Astrocyte of the spinal cord (primary cell): ENCODE measurements around the gene PLAC8.
"Not testable (repeated sequence)": the region's sequence is repeated elsewhere in the genome, so short reads cannot be mapped to it uniquely, and the experiment has no call there.

Experiments
- DNase-seq: peaks from one replicate; pipeline ENCODE4 v3.0.0; 2011; ENCODE audit warnings: low read depth, low spot score
- H3K4me3 ChIP-seq: 2 replicates; pipeline ENCODE4 v1.5.1; 2011; ENCODE audit warnings: low read depth, mild to moderate bottlenecking, low read length, moderate library complexity
- in situ Hi-C: cut with HindIII; loops from 2 replicates; pipeline ENCODE4 v1.10.0; 2017; ENCODE audit warnings: low sequenced_read_pairs
- TF ChIP-seq, protein P1 (sequence below): IDR thresholded peaks from 2 replicates; pipeline ENCODE4 v1.5.1; 2012; ENCODE audit warnings: low read depth, mild to moderate bottlenecking, low read length, inconsistent platforms

The PLAC8 gene

DNA sequence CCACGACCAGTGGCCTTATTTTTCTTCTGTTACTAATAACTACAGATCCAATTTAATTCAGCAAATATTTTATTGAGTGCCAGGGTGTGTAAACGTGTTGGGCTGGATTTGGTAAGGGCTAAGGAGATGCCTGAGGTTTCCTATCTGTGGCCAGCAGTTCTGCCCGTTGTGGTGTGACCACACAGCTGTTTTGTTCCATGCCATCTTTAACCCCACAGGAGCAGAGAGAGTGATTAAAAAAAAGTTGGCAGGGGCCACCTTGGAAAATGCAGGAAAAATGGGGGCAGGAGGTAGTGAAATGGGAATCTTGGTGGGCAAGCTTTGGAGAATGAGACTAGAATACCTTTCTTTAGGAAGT is 1.1 kb downstream of the PLAC8 start:
- in situ Hi-C loops, result no loop called here
- no peak overlapping the region for H3K4me3 ChIP-seq
- TF ChIP-seq, protein P1, sequence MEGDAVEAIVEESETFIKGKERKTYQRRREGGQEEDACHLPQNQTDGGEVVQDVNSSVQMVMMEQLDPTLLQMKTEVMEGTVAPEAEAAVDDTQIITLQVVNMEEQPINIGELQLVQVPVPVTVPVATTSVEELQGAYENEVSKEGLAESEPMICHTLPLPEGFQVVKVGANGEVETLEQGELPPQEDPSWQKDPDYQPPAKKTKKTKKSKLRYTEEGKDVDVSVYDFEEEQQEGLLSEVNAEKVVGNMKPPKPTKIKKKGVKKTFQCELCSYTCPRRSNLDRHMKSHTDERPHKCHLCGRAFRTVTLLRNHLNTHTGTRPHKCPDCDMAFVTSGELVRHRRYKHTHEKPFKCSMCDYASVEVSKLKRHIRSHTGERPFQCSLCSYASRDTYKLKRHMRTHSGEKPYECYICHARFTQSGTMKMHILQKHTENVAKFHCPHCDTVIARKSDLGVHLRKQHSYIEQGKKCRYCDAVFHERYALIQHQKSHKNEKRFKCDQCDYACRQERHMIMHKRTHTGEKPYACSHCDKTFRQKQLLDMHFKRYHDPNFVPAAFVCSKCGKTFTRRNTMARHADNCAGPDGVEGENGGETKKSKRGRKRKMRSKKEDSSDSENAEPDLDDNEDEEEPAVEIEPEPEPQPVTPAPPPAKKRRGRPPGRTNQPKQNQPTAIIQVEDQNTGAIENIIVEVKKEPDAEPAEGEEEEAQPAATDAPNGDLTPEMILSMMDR, result no peak
- no peak for DNase-seq

DNA sequence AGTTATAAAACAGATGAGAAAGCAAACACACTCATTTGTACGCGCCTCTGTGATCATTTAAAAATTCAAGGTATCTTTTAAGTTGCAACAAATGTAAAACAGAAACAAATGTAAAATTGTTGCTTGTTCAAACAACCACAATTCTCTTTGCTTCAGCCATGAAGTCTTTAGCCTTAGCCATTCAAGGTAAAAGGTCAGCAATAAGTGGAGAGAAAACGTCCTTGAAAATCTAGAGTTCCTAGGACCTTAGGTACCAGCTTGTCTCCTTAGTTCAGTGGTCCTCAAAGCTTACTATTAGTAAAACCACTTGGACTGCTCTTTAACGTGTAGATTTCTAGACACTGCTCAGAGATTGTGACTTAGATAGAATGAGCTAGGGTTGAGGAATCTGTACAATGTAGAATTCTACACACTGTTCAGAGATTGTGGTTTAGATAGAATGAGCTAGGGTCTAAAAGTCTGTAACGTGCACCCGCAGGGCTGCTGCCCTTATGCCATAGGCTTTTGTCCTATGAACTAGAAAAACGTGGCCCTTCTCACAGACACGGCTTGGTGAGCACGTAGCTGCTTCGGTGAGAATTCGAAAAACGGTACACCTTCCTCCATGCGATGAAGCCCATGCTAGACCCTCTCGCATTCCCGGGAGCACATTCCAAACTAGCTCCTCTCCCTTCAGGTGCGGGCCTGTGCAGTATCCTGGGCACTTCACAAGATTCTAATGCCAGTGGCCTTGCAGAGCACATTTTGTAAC is 1.7 kb downstream of the PLAC8 start:
- H3K4me3 ChIP-seq, result no peak overlapping the region
- peak; percentile 36 for DNase-seq
- TF ChIP-seq, protein P1, result no peak
- in situ Hi-C loops, result no loop called here

DNA sequence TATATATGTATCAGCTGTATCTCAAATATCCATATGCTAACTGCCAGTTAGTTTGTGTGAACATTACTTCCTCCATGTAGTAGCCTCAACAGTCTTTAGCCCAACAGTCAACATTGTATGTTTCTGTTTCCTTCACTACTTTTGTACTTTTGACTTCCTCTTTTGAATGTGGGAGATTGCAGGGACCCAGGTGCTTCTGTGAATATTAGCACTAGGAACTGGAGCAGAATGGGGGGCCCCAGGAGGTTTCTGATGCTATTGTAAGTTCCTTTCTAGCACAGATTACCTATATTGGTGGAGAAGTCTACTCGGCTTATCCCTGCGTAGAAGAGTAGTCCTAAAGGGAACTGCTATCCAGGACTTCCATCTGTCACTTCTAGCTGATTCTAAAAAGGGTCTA is 2.3 kb downstream of the PLAC8 start:
- H3K4me3 ChIP-seq, result no peak overlapping the region
- TF ChIP-seq, protein P1, result no peak
- in situ Hi-C loops, result no loop called here
- no peak for DNase-seq

DNA sequence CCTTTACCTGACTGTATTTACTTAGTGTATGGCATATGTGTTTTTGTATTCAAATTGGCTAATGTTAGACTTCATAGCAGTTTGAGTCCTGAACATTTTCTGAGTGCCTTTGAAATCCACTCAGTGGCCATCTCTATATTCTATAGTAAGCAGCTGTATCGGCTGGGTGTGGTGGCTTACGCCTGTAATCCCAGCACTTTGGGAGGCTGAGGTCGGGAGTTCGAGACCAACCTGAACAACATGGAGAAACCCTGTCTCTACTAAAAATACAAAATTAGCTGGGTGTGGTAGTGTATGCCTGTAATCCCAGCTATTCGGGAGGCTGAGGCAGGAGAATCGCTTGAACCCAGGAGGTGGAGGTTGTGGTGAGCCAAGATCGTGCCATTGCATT is 2.8 kb downstream of the PLAC8 start:
- DNase-seq, in situ Hi-C loops, H3K4me3 ChIP-seq: not testable (repeated sequence)

DNA sequence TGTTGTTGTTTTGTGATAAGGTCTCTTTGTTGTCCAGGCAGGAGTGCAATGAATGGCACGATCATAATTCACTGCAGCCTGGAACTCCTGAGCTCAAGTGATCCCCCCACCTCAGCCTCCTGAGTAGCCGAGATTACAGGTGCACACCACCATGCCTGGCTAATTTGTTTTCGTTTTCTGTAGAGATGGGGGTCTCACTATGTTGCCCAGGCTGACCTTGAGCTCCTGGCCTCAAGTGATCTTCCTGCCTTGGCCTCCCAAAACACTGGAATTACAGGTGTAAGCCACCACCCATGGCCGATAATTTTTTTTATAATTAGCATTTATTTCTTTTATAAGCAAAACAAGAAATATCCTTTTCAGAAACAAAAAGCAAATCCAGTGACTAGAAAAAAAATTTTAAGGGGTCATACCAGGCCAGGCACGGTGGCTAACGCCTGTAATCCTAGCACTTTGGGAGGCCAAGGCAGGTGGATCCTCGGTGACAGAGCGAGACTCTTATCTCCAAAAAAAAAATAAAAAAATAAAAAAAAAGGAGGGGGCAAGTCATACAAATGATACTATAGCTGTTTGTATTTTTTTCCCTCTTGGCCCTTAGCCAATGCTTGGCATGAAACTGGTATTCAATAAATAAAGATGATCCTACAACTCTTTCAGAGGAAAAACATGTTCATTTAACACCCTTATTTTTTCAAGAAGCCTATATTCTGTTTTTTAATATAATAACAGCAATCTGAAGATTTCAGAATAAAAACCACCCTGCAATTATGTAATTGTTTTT is 3.4 kb downstream of the PLAC8 start:
- TF ChIP-seq, protein P1, result no peak
- no peak for DNase-seq
- no peak overlapping the region for H3K4me3 ChIP-seq
- in situ Hi-C loops, result no loop called here

DNA sequence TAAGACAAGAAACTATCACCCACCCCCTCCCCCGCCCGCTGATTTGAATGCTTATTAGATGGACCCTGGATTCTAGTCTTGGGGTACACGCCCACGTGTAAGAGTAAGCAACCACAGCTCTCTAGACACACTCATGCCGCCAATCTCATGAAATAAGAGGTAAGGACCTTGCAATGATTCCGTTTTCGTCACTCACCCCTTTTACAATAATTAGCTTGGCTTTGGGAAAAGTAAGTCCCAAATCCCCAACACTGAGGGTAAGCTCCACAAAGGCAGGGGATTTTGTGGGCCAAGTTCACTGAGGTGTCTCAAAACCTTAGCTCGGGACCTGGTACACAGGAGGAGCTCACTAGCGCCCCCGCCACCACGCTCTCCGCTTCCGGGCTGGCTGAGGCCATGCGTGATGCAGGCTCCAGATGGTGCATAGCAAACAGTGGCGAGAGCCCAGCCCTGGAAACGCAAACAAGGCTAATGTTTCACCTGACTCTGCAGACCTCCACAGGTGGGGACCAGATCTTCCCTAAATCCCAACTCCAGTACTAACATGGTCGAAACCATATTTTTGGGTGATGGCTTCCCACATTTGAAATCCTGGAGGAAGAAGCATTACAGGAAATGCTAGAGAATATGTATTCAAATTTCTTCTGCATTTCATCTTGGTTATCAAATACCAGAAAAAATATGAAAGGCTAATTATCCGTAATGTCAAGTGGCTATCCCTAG is 4.1 kb downstream of the PLAC8 start:
- H3K4me3 ChIP-seq, result peak overlapping the region; percentile 56
- TF ChIP-seq, protein P1, result peak; percentile 87
- in situ Hi-C loops, result no loop called here
- DNase-seq, result peak; percentile 77
